K562 (cell line): ENCODE data around the gene ADORA2B. TPM values are rescaled to one million over a fixed set of nuclear protein-coding genes. Genes with fewer than 3 reads are reported as not detected.
A peak's percentile ranks its signal among the peaks of the same experiment; 100 is the strongest.

Source experiments
- E2F8 ChIP-seq: fragments of 450-650 bp; IDR thresholded peaks from 2 replicates; pipeline ENCODE4 v1.7.1; 2018; ENCODE audit warnings: mild to moderate bottlenecking, low read depth; ENCODE audit not compliant: partially characterized antibody
- FOXK1 ChIP-seq: sonication (generic); formaldehyde crosslinking; IDR thresholded peaks from 2 replicates; pipeline ENCODE4 v1.8.0; 2022; ENCODE audit warnings: missing genetic modification reagents, mild to moderate bottlenecking, borderline replicate concordance
- HDGF ChIP-seq: fragments of 450-650 bp; IDR thresholded peaks from 2 replicates; pipeline ENCODE4 v1.6.1; 2016
- HSF4 ChIP-seq: fragments of 250-450 bp; sonication (Bioruptor Pico); IDR thresholded peaks from 2 replicates; pipeline ENCODE4 v2.1.2; 2022; ENCODE audit warnings: mild to moderate bottlenecking, moderate library complexity, borderline replicate concordance
- ZBTB8A ChIP-seq: fragments of 450-650 bp; IDR thresholded peaks from 2 replicates; pipeline ENCODE4 v1.6.1; 2018; ENCODE audit warnings: mild to moderate bottlenecking, moderate library complexity; ENCODE audit not compliant: partially characterized antibody
- ZKSCAN8 ChIP-seq: fragments of 200-800 bp; sonication (Bioruptor generic); IDR thresholded peaks from 2 replicates; pipeline ENCODE4 v1.6.1; 2016; ENCODE audit warnings: missing genetic modification characterization, missing compliant biosample characterization
- ZNF134 ChIP-seq: fragments of 250-450 bp; sonication (Bioruptor Pico); conservative IDR thresholded peaks from 2 replicates; pipeline ENCODE4 v1.4.0; 2020
- ZNF699 ChIP-seq: fragments of 250-450 bp; sonication (Bioruptor Pico); IDR thresholded peaks from 2 replicates; pipeline ENCODE4 v1.8.0; 2021; ENCODE audit warnings: mild to moderate bottlenecking, moderate library complexity; ENCODE audit not compliant: insufficient replicate concordance
- polyA plus RNA-seq, 8 experiments: library from polyadenylated mRNA; depleted of rRNA in 4 of 8; stranded (reverse) in 5 of 8; unstranded in 3 of 8; fragments of >200 nt; fragmentation: Nextera tagmentation in 2 of 8; fragmentation: Illumina TruSeq in 1 of 8; extraction: Ambion mirVana in 2 of 8; extraction: Trizol in 1 of 8; gene quantifications; 2 replicates each; pipeline versions ENCODE4 v1.2.1 to v1.2.3, GENCODE V29; 2011 to 2014; ENCODE audit warnings: inconsistent platforms in 1 of 8, missing spikeins in 1 of 8
- total RNA-seq, 7 experiments: library from RNA; depleted of rRNA in 6 of 7; stranded (reverse); fragments of >200 nt in 6 of 7; fragmentation: Illumina TruSeq in 2 of 7; extraction: Trizol in 2 of 7; gene quantifications; 2 replicates each; pipeline versions ENCODE4 v1.2.1 to v1.2.3, GENCODE V29; 2011 to 2021; ENCODE audit warnings: low replicate concordance in 1 of 7
- TF ChIP-seq, protein P1 (sequence below): sonication (generic); formaldehyde crosslinking; IDR thresholded peaks from 2 replicates; pipeline ENCODE4 v1.8.0; 2023; ENCODE audit warnings: mild to moderate bottlenecking, missing genetic modification reagents
- TF ChIP-seq, protein P2 (sequence below), 2 experiments: fragments of 450-650 bp in 1 of 2; IDR thresholded peaks; 2 replicates each; pipeline ENCODE4 v1.6.1; 2011 to 2017; ENCODE audit warnings: low read depth in 2 of 2, antibody characterized with exemption in 1 of 2, borderline replicate concordance in 1 of 2, low read length in 1 of 2, mild to moderate bottlenecking in 1 of 2, mixed read lengths in 1 of 2; ENCODE audit not compliant: control insufficient read depth in 1 of 2
- TF ChIP-seq, protein P3 (sequence below): fragments of 450-650 bp; formaldehyde crosslinking; IDR thresholded peaks from 2 replicates; pipeline ENCODE4 v1.4.0; 2022; ENCODE audit warnings: missing genetic modification characterization
- TF ChIP-seq, protein P4 (sequence below): fragments of 450-650 bp; conservative IDR thresholded peaks from 2 replicates; pipeline ENCODE4 v1.6.1; 2016; ENCODE audit warnings: missing genetic modification characterization, low read depth, mild to moderate bottlenecking, control low read depth, missing compliant biosample characterization
- TF ChIP-seq, protein P5 (sequence below): fragments of 450-650 bp; IDR thresholded peaks from 2 replicates; pipeline ENCODE4 v1.6.1; 2014; ENCODE audit warnings: low read depth, mild to moderate bottlenecking, moderate library complexity, borderline replicate concordance

ADORA2B gene
- total and polyA plus RNA-seq, 9 of the 15 experiments (the other 6 are each of a cell fraction or from before 2014, with no cell fraction given), result 6.4 to 16.6 (median 10.5) TPM

DNA sequence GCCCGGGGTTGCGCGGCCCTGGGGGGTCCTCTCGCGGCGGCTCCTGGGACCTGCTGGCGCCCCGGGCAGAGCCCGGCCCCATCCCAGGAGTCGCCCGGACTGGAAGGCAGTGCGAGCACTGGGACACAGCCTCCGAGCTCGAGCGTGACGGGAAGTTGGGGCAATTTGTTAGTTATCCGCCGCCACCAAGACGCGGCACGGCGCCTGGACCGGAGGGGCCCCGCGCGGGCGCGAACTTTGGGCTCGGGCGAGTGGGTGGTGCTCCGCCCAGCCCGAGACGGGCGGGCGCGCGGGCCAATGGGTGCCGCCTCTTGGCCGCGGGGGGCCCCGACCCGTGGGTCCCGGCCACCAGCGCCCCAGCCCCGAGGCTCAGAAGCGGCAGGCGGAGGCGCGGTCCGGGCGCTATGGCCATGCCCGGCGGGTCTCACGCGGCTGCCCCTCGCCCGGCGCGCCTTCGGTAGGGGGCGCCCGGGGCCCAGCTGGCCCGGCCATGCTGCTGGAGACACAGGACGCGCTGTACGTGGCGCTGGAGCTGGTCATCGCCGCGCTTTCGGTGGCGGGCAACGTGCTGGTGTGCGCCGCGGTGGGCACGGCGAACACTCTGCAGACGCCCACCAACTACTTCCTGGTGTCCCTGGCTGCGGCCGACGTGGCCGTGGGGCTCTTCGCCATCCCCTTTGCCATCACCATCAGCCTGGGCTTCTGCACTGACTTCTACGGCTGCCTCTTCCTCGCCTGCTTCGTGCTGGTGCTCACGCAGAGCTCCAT lies at the start of gene ADORA2B (continued):
- TF ChIP-seq E2F8, result no peak
- TF ChIP-seq, protein P1, sequence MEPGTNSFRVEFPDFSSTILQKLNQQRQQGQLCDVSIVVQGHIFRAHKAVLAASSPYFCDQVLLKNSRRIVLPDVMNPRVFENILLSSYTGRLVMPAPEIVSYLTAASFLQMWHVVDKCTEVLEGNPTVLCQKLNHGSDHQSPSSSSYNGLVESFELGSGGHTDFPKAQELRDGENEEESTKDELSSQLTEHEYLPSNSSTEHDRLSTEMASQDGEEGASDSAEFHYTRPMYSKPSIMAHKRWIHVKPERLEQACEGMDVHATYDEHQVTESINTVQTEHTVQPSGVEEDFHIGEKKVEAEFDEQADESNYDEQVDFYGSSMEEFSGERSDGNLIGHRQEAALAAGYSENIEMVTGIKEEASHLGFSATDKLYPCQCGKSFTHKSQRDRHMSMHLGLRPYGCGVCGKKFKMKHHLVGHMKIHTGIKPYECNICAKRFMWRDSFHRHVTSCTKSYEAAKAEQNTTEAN (CRISPR knock-in tag), result 0 out of 2 replicates have a peak, but pooled peaks have one; percentile 57
- TF ChIP-seq, protein P2, sequence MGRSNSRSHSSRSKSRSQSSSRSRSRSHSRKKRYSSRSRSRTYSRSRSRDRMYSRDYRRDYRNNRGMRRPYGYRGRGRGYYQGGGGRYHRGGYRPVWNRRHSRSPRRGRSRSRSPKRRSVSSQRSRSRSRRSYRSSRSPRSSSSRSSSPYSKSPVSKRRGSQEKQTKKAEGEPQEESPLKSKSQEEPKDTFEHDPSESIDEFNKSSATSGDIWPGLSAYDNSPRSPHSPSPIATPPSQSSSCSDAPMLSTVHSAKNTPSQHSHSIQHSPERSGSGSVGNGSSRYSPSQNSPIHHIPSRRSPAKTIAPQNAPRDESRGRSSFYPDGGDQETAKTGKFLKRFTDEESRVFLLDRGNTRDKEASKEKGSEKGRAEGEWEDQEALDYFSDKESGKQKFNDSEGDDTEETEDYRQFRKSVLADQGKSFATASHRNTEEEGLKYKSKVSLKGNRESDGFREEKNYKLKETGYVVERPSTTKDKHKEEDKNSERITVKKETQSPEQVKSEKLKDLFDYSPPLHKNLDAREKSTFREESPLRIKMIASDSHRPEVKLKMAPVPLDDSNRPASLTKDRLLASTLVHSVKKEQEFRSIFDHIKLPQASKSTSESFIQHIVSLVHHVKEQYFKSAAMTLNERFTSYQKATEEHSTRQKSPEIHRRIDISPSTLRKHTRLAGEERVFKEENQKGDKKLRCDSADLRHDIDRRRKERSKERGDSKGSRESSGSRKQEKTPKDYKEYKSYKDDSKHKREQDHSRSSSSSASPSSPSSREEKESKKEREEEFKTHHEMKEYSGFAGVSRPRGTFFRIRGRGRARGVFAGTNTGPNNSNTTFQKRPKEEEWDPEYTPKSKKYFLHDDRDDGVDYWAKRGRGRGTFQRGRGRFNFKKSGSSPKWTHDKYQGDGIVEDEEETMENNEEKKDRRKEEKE (IDR thresholded peaks at IDR 0.05; ENCODE audit: borderline replicate concordance in 1 of 2, control insufficient read depth in 1 of 2, low read depth in 2 of 2, low read length in 1 of 2), result no peak
- no peak for TF ChIP-seq HDGF
- TF ChIP-seq ZBTB8A, result no peak
- no peak for TF ChIP-seq HSF4 (CRISPR knock-in tag)
- TF ChIP-seq, protein P3, sequence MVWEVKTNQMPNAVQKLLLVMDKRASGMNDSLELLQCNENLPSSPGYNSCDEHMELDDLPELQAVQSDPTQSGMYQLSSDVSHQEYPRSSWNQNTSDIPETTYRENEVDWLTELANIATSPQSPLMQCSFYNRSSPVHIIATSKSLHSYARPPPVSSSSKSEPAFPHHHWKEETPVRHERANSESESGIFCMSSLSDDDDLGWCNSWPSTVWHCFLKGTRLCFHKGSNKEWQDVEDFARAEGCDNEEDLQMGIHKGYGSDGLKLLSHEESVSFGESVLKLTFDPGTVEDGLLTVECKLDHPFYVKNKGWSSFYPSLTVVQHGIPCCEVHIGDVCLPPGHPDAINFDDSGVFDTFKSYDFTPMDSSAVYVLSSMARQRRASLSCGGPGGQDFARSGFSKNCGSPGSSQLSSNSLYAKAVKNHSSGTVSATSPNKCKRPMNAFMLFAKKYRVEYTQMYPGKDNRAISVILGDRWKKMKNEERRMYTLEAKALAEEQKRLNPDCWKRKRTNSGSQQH (CRISPR knock-in tag), result no peak
- TF ChIP-seq FOXK1, result no peak
- TF ChIP-seq ZNF134 (CRISPR knock-in tag), result no peak
- TF ChIP-seq ZKSCAN8, result no peak
- TF ChIP-seq, protein P4, sequence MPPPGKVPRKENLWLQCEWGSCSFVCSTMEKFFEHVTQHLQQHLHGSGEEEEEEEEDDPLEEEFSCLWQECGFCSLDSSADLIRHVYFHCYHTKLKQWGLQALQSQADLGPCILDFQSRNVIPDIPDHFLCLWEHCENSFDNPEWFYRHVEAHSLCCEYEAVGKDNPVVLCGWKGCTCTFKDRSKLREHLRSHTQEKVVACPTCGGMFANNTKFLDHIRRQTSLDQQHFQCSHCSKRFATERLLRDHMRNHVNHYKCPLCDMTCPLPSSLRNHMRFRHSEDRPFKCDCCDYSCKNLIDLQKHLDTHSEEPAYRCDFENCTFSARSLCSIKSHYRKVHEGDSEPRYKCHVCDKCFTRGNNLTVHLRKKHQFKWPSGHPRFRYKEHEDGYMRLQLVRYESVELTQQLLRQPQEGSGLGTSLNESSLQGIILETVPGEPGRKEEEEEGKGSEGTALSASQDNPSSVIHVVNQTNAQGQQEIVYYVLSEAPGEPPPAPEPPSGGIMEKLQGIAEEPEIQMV (tag), result no peak
- TF ChIP-seq, protein P5, sequence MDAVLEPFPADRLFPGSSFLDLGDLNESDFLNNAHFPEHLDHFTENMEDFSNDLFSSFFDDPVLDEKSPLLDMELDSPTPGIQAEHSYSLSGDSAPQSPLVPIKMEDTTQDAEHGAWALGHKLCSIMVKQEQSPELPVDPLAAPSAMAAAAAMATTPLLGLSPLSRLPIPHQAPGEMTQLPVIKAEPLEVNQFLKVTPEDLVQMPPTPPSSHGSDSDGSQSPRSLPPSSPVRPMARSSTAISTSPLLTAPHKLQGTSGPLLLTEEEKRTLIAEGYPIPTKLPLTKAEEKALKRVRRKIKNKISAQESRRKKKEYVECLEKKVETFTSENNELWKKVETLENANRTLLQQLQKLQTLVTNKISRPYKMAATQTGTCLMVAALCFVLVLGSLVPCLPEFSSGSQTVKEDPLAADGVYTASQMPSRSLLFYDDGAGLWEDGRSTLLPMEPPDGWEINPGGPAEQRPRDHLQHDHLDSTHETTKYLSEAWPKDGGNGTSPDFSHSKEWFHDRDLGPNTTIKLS, result peak; percentile 86
- TF ChIP-seq ZNF699 (CRISPR knock-in tag), result no peak
